Fibroblast of skin of abdomen (primary cell): ENCODE data around the gene SNX32.
"Not testable (repeated sequence)": the region's sequence is repeated elsewhere in the genome, so short reads cannot be mapped to it uniquely, and the experiment has no call there.

Experiments used
- DNase-seq: peaks from one replicate; pipeline ENCODE4 v3.0.0-alpha.2; 2013

Gene SNX32

DNA sequence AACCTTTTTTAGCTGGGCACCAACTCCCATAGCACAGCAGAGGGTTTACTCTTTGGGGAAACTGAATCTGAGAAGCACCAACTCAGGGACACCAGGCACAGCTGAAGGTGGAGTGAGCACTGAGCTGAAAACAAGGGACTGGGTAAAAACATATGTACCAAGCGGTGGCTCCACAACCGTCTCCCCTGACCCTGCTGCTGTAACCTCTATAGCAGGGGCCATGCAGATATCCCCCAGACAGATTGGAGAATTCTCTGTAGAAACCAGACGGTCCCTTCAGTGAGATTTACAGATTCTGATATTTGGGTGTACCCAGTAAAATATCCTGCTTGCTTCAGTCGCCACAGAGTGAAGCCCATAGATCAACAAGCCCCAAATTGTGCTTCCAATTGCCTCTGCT lies 4.3 kb upstream of the SNX32 start:
- no peak for DNase-seq

DNA sequence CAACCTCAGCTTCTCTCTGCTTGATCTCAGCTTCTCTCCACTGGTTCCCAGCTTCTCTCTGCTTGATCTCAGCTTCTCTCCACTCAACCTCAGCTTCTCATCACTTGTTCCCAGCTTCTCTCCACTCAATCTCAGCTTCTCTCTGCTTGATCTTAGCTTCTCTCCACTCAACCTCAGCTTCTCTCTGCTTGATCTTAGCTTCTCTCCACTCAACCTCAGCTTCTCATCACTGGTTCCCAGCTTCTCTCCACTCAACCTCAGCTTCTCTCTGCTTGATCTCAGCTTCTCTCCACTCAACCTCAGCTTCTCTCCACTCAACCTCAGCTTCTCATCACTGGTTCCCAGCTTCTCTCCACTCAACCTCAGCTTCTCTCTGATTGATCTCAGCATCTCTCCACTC lies 1.5 kb upstream of the SNX32 start:
- DNase-seq, result not testable (repeated sequence)

DNA sequence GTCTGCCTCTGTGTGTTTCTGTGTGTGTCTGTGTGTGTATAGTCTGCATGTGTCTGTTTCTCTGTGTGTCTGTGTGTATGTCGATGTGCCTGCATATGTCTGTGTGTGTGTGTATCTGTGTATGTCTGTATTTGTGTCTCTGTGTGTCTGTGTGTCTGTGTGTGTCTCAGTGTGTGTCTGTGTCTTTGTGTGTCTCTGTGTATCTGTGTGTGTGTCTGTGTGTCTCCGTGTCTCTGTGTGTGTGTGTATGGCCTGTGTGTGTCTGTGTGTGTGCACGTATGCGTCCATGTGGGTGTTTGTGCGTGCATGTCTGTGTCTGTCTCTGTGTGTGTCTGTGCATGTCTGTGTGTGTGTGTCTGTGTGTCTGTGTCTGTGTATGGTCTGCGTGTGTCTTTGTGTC lies 439 bp downstream of the SNX32 start:
- DNase-seq, result no peak

GRCh38 chr11:65842144-65842543 lies 8.4 kb downstream of the SNX32 start:
- no peak for DNase-seq

DNA sequence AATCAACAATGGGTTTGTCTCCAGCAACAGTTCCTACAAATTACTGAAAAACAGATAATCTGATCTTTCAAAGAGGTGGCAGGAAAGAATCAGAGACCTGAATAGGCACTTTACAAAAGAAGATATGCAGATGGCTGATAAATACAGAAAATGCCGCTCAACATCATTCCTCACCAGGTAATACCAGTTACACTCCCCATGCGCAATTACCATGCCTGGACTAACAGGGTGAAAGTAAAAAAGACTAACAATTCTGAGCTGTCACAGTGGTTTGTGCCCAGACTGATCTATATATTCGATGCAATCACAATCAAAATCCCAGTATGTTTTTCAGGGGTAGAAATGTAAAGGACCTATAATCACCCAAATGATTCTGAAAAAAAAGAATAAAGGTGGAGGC lies 10.0 kb downstream of the SNX32 start:
- DNase-seq, result no peak

DNA sequence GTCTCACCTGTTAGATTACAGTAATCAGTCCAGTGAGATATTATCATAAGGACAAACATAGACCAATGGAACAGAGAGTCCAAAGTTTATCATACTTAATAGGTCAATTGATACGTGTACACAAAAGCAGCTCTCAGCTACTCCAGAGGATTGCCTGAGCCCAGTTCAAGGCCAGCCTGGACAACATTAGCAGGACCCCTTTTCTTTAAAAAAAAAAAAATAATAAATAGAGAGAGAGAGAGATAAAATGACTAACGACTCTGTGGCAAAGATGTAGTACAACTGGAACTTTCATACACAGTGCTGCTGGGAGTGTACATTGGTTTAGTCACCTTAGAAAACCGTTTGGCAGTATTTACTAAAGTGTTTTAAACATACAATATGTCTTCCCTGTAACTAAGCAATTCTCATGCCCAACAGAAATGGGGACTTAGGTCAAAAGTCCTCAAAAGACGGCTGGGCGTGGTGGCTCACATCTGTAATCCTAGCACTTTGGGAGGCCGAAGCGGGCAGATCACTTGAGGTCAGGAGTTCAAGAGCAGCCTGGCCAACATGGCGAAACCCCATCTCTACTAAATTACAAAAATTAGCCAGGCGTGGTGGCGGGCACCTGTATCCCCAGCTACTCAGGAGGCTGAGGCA lies 10.6 kb downstream of the SNX32 start:
- no peak for DNase-seq

GRCh38 chr11:65847746-65848145 lies 14.0 kb downstream of the SNX32 start:
- DNase-seq, result no peak

GRCh38 chr11:65848693-65849092 lies 14.9 kb downstream of the SNX32 start:
- DNase-seq, result not testable (repeated sequence)

- DNase-seq, result no peak
Observed at GRCh38 chr11:65849366-65849765, 15.6 kb downstream of the SNX32 start.

DNA sequence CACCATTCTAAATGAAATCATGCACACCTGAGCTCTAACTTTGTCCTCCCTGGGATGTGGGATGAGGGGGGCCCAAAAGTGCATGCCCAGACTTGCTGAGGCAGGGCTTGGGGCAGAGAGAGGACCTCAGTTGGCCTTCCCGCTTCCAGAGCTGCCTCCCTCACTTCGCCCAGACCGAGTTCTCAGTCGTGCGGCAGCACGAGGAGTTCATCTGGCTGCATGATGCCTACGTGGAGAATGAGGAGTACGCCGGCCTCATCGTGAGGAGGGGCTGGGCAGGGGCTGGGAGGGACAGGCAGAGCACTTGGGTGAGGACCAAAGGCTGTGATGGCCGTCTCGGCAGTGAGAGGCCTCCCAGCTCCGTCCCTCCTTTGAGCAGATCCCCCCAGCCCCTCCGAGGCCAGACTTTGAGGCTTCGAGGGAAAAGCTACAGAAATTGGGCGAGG lies 16.0 kb downstream of the SNX32 start:
- DNase-seq, result no peak

DNA sequence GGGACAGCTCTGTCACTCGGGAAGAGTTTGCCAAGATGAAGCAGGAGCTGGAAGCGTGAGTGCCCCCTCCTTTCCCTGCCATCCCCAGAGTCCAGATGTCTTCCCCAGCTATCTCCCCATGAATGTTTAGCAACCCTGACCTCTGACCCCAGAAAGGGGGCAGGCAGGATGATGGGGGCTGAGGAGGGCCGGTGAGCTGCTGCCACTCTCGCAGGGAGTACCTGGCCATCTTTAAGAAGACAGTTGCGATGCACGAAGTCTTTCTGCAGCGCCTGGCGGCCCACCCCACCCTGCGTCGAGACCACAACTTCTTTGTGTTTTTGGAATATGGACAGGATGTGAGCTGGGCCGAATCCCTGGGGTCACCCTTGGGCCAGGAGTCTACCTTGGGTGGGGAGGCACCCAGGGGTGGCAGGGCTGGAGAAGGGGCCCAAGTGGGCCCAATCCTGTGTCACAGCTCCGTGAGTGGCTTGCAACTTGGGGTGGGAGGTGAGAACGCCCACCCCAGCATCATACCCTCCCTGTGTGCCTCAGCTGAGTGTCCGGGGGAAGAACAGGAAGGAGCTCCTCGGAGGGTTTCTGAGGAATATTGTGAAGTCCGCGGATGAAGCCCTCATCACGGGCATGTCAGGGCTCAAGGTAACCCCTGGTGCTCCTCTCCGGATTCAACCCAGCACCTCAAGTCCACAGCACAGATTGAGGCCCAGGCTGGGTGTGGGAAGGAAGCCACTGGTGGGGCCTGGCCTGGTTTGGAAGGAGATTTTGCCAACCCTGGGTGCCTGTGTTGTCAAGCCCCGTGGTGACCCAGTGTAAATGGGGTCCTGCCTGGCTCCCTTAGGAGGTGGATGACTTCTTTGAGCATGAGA lies 16.7 kb downstream of the SNX32 start:
- no peak for DNase-seq

- no peak for DNase-seq
Observed at GRCh38 chr11:65851083-65851579, 17.4 kb downstream of the SNX32 start.

DNA sequence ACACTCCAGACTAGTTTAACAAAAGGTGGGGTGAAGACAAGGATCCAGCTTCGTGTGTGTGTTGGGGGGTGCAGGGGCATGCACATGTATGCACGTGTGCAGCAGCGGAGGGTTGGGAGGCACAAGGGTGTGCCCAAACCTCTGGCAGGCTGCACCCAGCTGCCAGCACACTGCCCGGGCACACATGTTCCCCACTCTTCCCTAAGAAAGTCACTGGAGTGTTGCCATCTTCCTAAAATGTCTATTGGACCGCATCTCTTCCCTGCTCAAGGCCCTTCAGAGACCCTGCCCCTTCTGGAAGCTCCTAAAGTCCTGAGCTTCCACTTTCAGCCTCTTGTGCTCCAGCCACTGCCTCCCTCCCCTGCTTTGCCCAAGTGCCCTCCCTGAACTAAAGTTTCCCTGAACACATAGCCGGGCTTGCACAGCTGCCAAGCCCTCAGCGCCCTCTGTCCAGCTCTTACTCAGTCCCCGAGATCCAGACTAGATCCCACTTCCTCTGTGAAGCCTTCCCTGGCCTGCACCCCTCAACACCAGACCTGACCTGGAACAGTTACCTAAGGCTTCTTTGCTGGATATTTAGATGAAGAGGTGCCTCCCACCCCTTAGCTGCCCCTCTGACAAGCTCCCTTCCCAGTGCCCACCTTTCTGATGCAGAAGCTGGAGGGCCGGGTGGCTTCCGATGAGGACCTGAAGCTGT lies 18.2 kb downstream of the SNX32 start:
- no peak for DNase-seq

DNA sequence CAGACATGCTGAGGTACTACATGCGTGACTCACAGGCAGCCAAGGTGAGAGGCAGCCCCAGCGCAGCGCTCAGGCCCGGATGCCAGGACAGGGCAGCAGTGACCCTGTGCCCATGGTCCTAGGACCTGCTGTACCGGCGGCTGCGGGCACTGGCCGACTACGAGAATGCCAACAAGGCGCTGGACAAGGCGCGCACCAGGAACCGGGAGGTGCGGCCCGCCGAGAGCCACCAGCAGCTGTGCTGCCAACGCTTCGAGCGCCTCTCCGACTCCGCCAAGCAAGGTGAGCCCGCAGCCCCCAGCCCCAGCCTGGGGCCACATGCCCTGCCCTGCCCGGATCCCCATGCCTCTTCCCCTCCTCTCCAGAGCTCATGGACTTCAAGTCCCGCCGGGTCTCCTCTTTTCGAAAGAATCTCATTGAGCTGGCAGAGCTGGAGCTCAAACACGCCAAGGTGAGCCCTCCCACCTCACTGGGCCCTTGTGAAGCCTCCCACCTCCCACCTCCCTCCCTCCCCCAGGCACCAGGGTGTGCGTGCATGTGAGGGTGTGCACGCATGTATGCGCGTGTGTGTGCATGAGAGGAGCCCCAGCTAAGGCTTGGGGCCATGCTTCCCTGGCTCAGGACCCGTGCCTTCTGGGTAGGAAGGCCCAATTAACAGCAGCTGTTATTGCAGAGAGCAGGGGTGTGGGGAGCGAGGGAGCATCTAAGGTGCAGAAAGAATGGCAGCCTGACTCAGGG lies 18.9 kb downstream of the SNX32 start:
- DNase-seq, result no peak

DNA sequence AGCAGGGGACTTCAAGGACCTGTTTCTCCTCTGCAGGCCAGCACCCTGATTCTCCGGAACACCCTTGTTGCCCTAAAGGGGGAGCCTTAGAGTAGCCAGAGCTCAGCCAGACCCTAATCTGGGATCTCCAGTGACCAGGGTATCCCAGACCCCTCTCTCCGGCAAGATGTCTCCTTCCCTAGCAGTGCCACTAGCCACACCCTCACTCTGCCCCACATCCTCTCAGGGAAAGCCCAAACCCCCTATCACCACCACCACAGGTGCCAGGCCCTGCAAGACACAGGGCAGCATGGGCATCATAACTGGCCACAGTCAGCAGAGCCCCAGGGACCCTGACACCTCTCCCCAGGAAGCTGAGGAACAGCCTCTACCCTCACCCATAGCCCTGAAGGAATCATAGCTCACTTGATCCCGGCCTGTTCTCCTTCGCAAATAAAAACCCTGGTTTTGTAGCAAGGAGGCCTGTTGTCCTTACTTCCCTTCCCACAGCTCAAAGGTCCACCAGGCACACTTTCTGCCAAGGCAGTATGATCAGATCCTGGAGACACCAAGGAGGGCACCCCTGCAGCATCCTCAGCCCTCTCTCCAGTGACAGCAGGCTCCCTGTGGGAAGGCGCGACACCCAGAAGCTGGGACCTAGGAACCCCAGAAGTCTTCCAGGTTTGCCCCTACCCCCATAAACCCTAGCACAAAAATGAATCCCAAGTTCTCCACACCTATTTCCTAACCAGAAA lies 19.6 kb downstream of the SNX32 start:
- DNase-seq, result no peak

GRCh38 chr11:65854161-65854592 lies 20.4 kb downstream of the SNX32 start:
- DNase-seq, result no peak

DNA sequence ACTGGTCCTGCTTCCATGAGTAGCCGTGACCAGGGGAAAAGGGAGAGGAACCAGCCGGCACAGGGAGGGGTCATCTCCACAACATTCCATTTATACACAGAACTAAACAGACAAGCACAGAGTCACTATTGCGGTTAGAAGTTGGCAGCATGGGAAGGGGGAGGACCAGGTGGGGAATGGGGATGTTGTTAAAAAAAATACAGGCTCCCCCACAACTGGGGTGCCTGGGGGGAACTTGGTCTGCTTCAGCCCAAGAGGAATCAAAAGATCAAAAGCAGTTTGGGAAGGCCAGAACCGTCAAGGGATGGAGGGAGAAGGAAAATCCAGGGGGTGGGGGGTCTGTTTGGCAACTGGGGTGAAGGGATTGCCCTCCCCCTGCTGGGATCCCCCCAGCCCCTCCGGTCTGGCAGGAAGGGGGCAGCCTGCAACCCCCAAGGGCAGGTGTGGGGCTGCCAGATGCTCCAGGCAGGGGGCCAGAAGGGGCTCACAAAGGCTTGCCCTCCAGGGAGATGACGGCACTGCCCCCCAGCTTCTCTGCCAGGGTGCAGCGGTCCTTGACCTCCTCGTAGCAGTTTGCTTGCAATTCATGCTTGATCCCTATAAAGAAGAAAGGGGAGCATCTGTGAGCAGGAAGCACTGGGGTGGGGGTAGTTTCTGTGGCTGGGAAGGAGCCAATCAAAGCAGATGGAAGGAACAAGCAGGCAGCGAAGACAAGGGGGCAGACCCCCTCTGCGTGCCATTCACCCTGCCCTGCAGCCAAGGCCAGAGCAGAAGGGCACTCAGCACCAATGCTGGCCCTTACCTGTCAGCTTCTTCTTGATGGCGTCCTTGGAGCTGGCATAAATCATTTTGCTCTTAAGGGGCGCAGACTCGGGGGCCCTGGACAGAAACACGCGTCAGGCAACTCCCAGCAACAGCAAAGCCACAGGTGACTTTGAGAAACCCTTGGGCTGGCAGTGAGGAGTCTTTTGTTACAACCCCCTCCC lies 21.4 kb downstream of the SNX32 start:
- DNase-seq, result no peak

- no peak for DNase-seq
Observed at GRCh38 chr11:65855927-65856363, 22.2 kb downstream of the SNX32 start.

GRCh38 chr11:65856689-65857499 lies 23.1 kb downstream of the SNX32 start:
- DNase-seq, result peak; percentile 52

GRCh38 chr11:65857500-65857852 lies 23.7 kb downstream of the SNX32 start:
- no peak for DNase-seq
